Duodenal mucosa (tissue), 2 donors: Measurements from ENCODE around the gene ANKRD26.

Source experiments
- H3K27ac ChIP-seq: one replicate; pipeline ENCODE4 v1.7.0; 2013; ENCODE audit warnings: low read depth, low read length
- H3K27me3 ChIP-seq, 2 donors: one replicate each; pipeline ENCODE4 v1.7.0; 2013; ENCODE audit warnings: low read length in 2 of 2, control low read depth in 1 of 2; ENCODE audit not compliant: insufficient read depth in 2 of 2, control insufficient read depth in 1 of 2
- H3K36me3 ChIP-seq, 2 donors: one replicate each; pipeline ENCODE4 v1.7.0; 2013; ENCODE audit warnings: low read length in 2 of 2, control low read depth in 1 of 2; ENCODE audit not compliant: insufficient read depth in 2 of 2, control insufficient read depth in 1 of 2
- H3K4me1 ChIP-seq, 2 donors: one replicate each; pipeline ENCODE4 v1.7.0; 2013; ENCODE audit warnings: low read length in 2 of 2, control low read depth in 1 of 2; ENCODE audit not compliant: insufficient read depth in 2 of 2, control insufficient read depth in 1 of 2
- H3K4me3 ChIP-seq, 2 donors: one replicate each; pipeline ENCODE4 v1.7.0; 2013; ENCODE audit warnings: low read length in 2 of 2, low read depth in 1 of 2
- H3K9ac ChIP-seq, 2 donors: one replicate each; pipeline ENCODE4 v1.7.0; 2013; ENCODE audit warnings: low read length in 2 of 2, low read depth in 1 of 2
- H3K9me3 ChIP-seq, 2 donors: one replicate each; pipeline ENCODE4 v1.7.0; 2013; ENCODE audit warnings: low read length in 2 of 2, control low read depth in 1 of 2; ENCODE audit not compliant: control insufficient read depth in 1 of 2

The ANKRD26 gene

GRCh38 chr10:26970667-26971066, 129.6 kb downstream of the ANKRD26 start:
- Histone ChIP-seq H3K9ac (no peak overlapping the region), H3K36me3 (no peaks in the 10 kb centered on the region), H3K27me3 (no peaks in the 10 kb centered on the region), H3K9me3 (no peaks in the 10 kb centered on the region), H3K4me3 (no peak overlapping the region), H3K27ac (no peak overlapping the region), H3K4me1 (no peaks in the 10 kb centered on the region)

- Histone ChIP-seq H3K4me1 (no peaks in the 10 kb centered on the region), H3K9ac (no peak overlapping the region), H3K27ac (no peak overlapping the region), H3K4me3 (no peak overlapping the region), H3K36me3 (no peaks in the 10 kb centered on the region), H3K9me3 (no peaks in the 10 kb centered on the region), H3K27me3 (no peaks in the 10 kb centered on the region)
Observed at GRCh38 chr10:26969145-26969926, 131.0 kb downstream of the ANKRD26 start.

- no peak overlapping the region for H3K9ac ChIP-seq
- no peaks in the 10 kb centered on the region for H3K36me3 ChIP-seq
- no peaks in the 10 kb centered on the region for H3K9me3 ChIP-seq
- no peaks in the 10 kb centered on the region for H3K4me1 ChIP-seq
- no peak overlapping the region for H3K27ac ChIP-seq
- H3K4me3 ChIP-seq, result no peak overlapping the region
- H3K27me3 ChIP-seq, result no peaks in the 10 kb centered on the region
Observed at GRCh38 chr10:26962835-26963234, 137.5 kb downstream of the ANKRD26 start.

GRCh38 chr10:26960308-26960707, 140.0 kb downstream of the ANKRD26 start:
- Histone ChIP-seq H3K4me1 (no peaks in the 10 kb centered on the region), H3K27me3 (no peaks in the 10 kb centered on the region), H3K9me3 (no peaks in the 10 kb centered on the region), H3K9ac (no peak overlapping the region), H3K36me3 (no peaks in the 10 kb centered on the region), H3K4me3 (no peak overlapping the region), H3K27ac (no peak overlapping the region)

- Histone ChIP-seq H3K36me3 (no peaks in the 10 kb centered on the region), H3K9ac (no peak overlapping the region), H3K27me3 (no peaks in the 10 kb centered on the region), H3K4me1 (no peaks in the 10 kb centered on the region), H3K4me3 (no peak overlapping the region), H3K9me3 (no peaks in the 10 kb centered on the region), H3K27ac (no peak overlapping the region)
Observed at GRCh38 chr10:26959841-26960240, 140.5 kb downstream of the ANKRD26 start.
